Loucy (cell line): Measurements from ENCODE around the gene MRPS10.
"Not testable (repeated sequence)": the region's sequence is repeated elsewhere in the genome, so short reads cannot be mapped to it uniquely, and the experiment has no call there.

Experiments used
- H2AFZ ChIP-seq: fragments of 200-600 bp; sonication (generic); 2 replicates; pipeline ENCODE4 v1.6.0; 2016; ENCODE audit warnings: antibody characterized with exemption, mild to moderate bottlenecking, low read length, moderate library complexity
- H3F3A ChIP-seq: fragments of 200-600 bp; 2 replicates; pipeline ENCODE4 v1.6.0; 2016; ENCODE audit warnings: antibody characterized with exemption, low read depth, mild to moderate bottlenecking
- H3K27me3 ChIP-seq: fragments of 200-600 bp; sonication (generic); 2 replicates; pipeline ENCODE4 v1.6.1; 2014; ENCODE audit warnings: low read length, mild to moderate bottlenecking; ENCODE audit not compliant: insufficient read depth, poor library complexity, severe bottlenecking
- H3K36me3 ChIP-seq: fragments of 200-600 bp; sonication (generic); 2 replicates; pipeline ENCODE4 v1.6.1; 2016; ENCODE audit warnings: low read length; ENCODE audit not compliant: insufficient read depth
- H3K4me1 ChIP-seq: fragments of 200-600 bp; sonication (generic); 2 replicates; pipeline ENCODE4 v1.5.1; 2014; ENCODE audit warnings: low read length, mild to moderate bottlenecking; ENCODE audit not compliant: insufficient read depth, poor library complexity, severe bottlenecking
- H3K4me2 ChIP-seq: fragments of 200-600 bp; sonication (generic); 2 replicates; pipeline ENCODE4 v1.6.0; 2014; ENCODE audit warnings: antibody characterized with exemption, low read length, low read depth, mild to moderate bottlenecking; ENCODE audit not compliant: poor library complexity, severe bottlenecking
- H3K4me3 ChIP-seq: fragments of 200-600 bp; sonication (generic); 2 replicates; pipeline ENCODE4 v1.5.1; 2014; ENCODE audit warnings: low read length, mild to moderate bottlenecking, mixed read lengths; ENCODE audit not compliant: poor library complexity, severe bottlenecking
- H3K79me2 ChIP-seq: fragments of 200-600 bp; sonication (generic); 2 replicates; pipeline ENCODE4 v1.6.1; 2014; ENCODE audit warnings: low read length; ENCODE audit not compliant: insufficient read depth
- H3K9ac ChIP-seq: fragments of 200-600 bp; sonication (generic); 2 replicates; pipeline ENCODE4 v1.6.0; 2014; ENCODE audit warnings: mild to moderate bottlenecking, low read depth, low read length, moderate library complexity; ENCODE audit not compliant: poor library complexity, severe bottlenecking
- H3K9me2 ChIP-seq: fragments of 200-600 bp; sonication (generic); replicated peaks from 2 replicates; pipeline ENCODE4 v1.6.1; 2016; ENCODE audit warnings: low read depth, low read length, mixed read lengths
- H3K9me3 ChIP-seq: fragments of 200-600 bp; sonication (generic); 2 replicates; pipeline ENCODE4 v1.6.1; 2014; ENCODE audit warnings: mild to moderate bottlenecking, antibody characterized with exemption, low read length, low read depth; ENCODE audit not compliant: insufficient read depth
- H4K20me1 ChIP-seq: fragments of 200-600 bp; sonication (generic); 2 replicates; pipeline ENCODE4 v1.6.0; 2014; ENCODE audit warnings: antibody characterized with exemption, low read length, mild to moderate bottlenecking; ENCODE audit not compliant: insufficient read depth, poor library complexity, severe bottlenecking
- EZH2phosphoT487 ChIP-seq: fragments of 200-600 bp; IDR thresholded peaks from 2 replicates; pipeline ENCODE4 v1.6.1; 2018; ENCODE audit warnings: antibody characterized with exemption, mild to moderate bottlenecking, moderate library complexity, borderline replicate concordance
- TF ChIP-seq, protein P1 (sequence below): fragments of 200-600 bp; sonication (generic); conservative IDR thresholded peaks from 2 replicates; pipeline ENCODE4 v1.5.1; 2014; ENCODE audit warnings: mild to moderate bottlenecking, antibody characterized with exemption, low read length

The MRPS10 gene

GRCh38 chr6:42203183-42203582 lies 14.5 kb downstream of the MRPS10 start:
- Histone ChIP-seq H3F3A (no peaks in the 10 kb centered on the region), H3K9me2 (no peaks in the 10 kb centered on the region), H3K4me2 (no peak overlapping the region), H3K27me3 (no peaks in the 10 kb centered on the region), H3K4me3 (no peak overlapping the region), H3K9ac (no peak overlapping the region), H3K79me2 (no peaks in the 10 kb centered on the region), H3K36me3 (peaks cover 12% of the 10 kb centered on the region; the same call in 1 of the 2 replicates), H3K9me3 (no peaks in the 10 kb centered on the region), H4K20me1 (no peaks in the 10 kb centered on the region), H2AFZ (no peak overlapping the region), H3K4me1 (no peaks in the 10 kb centered on the region)
- no peak for TF ChIP-seq EZH2phosphoT487
- TF ChIP-seq, protein P1, sequence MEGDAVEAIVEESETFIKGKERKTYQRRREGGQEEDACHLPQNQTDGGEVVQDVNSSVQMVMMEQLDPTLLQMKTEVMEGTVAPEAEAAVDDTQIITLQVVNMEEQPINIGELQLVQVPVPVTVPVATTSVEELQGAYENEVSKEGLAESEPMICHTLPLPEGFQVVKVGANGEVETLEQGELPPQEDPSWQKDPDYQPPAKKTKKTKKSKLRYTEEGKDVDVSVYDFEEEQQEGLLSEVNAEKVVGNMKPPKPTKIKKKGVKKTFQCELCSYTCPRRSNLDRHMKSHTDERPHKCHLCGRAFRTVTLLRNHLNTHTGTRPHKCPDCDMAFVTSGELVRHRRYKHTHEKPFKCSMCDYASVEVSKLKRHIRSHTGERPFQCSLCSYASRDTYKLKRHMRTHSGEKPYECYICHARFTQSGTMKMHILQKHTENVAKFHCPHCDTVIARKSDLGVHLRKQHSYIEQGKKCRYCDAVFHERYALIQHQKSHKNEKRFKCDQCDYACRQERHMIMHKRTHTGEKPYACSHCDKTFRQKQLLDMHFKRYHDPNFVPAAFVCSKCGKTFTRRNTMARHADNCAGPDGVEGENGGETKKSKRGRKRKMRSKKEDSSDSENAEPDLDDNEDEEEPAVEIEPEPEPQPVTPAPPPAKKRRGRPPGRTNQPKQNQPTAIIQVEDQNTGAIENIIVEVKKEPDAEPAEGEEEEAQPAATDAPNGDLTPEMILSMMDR = no peak

DNA sequence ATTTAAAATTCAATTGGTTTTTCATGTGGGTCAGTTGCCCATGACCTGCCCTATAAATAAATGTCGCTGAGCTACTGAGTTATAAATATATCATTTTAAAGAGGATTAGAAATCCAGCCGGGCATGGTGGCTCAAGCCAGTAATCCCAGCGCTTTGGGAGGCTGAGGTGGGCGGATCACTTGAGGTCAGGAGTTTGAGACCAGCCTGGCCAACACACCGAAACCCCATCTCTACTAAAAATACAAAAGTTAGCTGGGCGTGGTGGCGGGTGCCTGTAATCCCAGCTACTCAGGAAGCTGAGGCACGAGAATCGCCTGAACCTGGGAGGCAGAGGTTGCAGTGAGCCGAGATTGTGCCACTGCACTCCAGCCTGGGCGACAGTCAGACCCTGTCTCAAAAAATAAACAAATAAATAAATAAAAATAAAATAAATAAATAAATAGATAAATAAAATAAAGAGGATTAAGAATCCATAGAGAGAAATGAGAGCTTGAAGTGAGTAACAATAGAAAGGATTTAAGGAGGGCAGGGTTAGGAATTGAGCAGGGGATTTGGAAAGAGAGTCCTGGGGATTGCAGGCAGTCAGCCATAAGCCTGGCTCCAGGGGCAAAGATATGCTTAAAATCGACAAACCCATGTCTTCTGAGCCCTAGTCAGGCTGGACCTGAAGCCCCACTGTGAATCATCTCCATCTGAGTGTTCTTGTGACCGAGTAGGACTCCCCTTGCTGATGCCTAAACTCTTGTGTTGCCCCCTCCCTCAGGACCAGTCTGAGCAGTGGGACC lies 15.3 kb downstream of the MRPS10 start:
- not testable (repeated sequence) for H3K9me2 ChIP-seq, H3F3A ChIP-seq, H4K20me1 ChIP-seq

DNA sequence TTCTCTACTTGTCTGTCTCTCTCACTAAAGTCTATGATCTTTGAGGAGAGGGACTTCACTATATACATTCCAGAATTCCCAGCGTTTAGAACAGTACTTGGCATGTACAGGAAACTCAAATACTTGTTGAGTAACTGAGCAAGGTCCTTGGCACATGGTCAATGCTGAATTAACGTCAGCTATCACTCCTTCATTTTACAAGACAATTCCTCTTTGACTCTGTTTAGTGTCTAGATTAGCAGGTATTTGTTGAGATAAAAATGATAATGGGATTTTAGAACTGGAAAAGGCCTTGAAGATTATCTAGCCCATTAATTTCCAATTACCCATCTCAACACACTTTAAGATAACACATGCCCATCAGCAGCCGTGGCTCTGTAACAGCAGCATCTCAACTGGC lies 16.3 kb downstream of the MRPS10 start:
- Histone ChIP-seq H4K20me1 (no peaks in the 10 kb centered on the region), H3K79me2 (no peaks in the 10 kb centered on the region), H3K4me3 (no peak overlapping the region), H2AFZ (no peak overlapping the region), H3K9ac (no peak overlapping the region), H3K9me3 (no peaks in the 10 kb centered on the region), H3K36me3 (peaks cover 2% of the 10 kb centered on the region; the same call in 1 of the 2 replicates), H3K4me2 (no peak overlapping the region), H3K4me1 (no peaks in the 10 kb centered on the region), H3K9me2 (no peaks in the 10 kb centered on the region), H3K27me3 (no peaks in the 10 kb centered on the region), H3F3A (no peaks in the 10 kb centered on the region; the same call in 1 of the 2 replicates)
- TF ChIP-seq, protein P1 = no peak
- no peak for TF ChIP-seq EZH2phosphoT487

More for the DNA sequence above, 15.3 kb downstream of the MRPS10 start:
- H3K79me2 ChIP-seq, H3K36me3 ChIP-seq, H3K9ac ChIP-seq, H3K4me2 ChIP-seq, H3K27me3 ChIP-seq, H2AFZ ChIP-seq, H3K4me1 ChIP-seq, H3K9me3 ChIP-seq, H3K4me3 ChIP-seq: not testable (repeated sequence)

DNA sequence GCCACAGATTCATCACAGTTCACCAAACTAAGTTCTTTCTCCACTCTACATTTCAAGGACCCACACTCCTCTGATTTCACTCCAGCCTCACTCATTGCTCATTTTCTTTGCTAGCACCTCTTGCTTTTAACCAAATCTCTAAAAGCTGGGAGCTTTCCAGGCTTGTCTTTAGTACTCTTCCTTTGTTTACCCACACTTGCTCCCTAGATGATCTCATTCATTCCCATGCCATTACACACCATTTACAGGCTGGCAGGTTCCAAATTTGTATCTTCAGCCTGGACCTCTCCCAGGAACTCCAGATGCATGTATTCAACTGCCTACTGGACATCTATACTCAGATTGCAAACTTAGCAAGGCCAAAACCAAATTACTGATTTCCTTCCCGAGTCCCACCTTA lies 17.6 kb downstream of the MRPS10 start:
- no peaks in the 10 kb centered on the region for H3K9me3 ChIP-seq
- H4K20me1 ChIP-seq = no peaks in the 10 kb centered on the region
- no peaks in the 10 kb centered on the region for H3K27me3 ChIP-seq
- H3K79me2 ChIP-seq = no peaks in the 10 kb centered on the region
- H3K9me2 ChIP-seq = no peaks in the 10 kb centered on the region
- no peaks in the 10 kb centered on the region for H3K4me1 ChIP-seq
- no peaks in the 10 kb centered on the region for H3K36me3 ChIP-seq
- no peak overlapping the region for H3K9ac ChIP-seq
- H3K4me2 ChIP-seq = no peak overlapping the region
- no peaks in the 10 kb centered on the region; the same call in 1 of the 2 replicates for H3F3A ChIP-seq
- no peak overlapping the region for H2AFZ ChIP-seq
- no peak overlapping the region for H3K4me3 ChIP-seq
- no peak for TF ChIP-seq EZH2phosphoT487
- TF ChIP-seq, protein P1 = no peak
